Esophagus squamous epithelium (tissue), 5 donors: ENCODE results near the gene LRRC31. TPM values are rescaled to one million over a fixed set of nuclear protein-coding genes. Genes with fewer than 3 reads are reported as not detected.

Experiments used
- DNase-seq: peaks from one replicate; lab custom pipeline; 2025; lab: John Stamatoyannopoulos, UW
- H3K27ac ChIP-seq, 4 donors: fragments of 200-600 bp; sonication (generic); one replicate each; pipeline ENCODE4 v1.5.1; 2016 to 2019; ENCODE audit warnings: mild to moderate bottlenecking in 1 of 4
- H3K27me3 ChIP-seq, 4 donors: fragments of 200-600 bp; sonication (generic); 1 replicate in 3 of 4; 2 replicates in 1 of 4; pipeline versions ENCODE4 v1.5.1 to v1.6.0; 2017 to 2021; ENCODE audit warnings: antibody characterized with exemption in 1 of 4
- H3K36me3 ChIP-seq, 3 donors: fragments of 200-600 bp; sonication (generic); one replicate each; pipeline ENCODE4 v1.5.1; 2016 to 2019
- H3K4me1 ChIP-seq, 3 donors: fragments of 200-600 bp; sonication (generic); one replicate each; pipeline ENCODE4 v1.5.1; 2017 to 2019
- H3K4me3 ChIP-seq, 4 donors: fragments of 200-600 bp; sonication (generic); 1 replicate in 3 of 4; 2 replicates in 1 of 4; pipeline ENCODE4 v1.5.1; 2016 to 2019; ENCODE audit warnings: mild to moderate bottlenecking in 2 of 4, moderate library complexity in 1 of 4
- H3K9me3 ChIP-seq, 3 donors: fragments of 200-600 bp; sonication (generic); one replicate each; pipeline ENCODE4 v1.5.1; 2016 to 2019
- POLR2A ChIP-seq, 4 donors: fragments of 450-650 bp; IDR thresholded peaks; one replicate each; pipeline ENCODE4 v1.6.1; 2017; ENCODE audit warnings: antibody characterized with exemption in 4 of 4, mild to moderate bottlenecking in 4 of 4, moderate library complexity in 3 of 4
- WGBS, 2 donors: methylation state at CpG; one replicate each; pipeline ENCODE4 v1.1.5; 2018; 5-methylcytosine and 5-hydroxymethylcytosine counted together
- intact Hi-C: fragments of 100-400 bp; cut with DNase I; formaldehyde crosslinking; loops from one replicate; pipeline ENCODE4 v1.15.0; 2022
- total RNA-seq, 4 donors: library from RNA; depleted of rRNA; stranded (reverse); fragments of >200 nt; gene quantifications; one replicate each; pipeline ENCODE4 v1.1.0, GENCODE V29; 2016
- TF ChIP-seq, protein P1 (sequence below), 6 experiments: fragments of 450-650 bp in 4 of 6; fragments of 200-600 bp in 2 of 6; sonication (generic) in 2 of 6; IDR thresholded peaks; one replicate each; pipeline ENCODE4 v1.5.1; 2016 to 2019; ENCODE audit warnings: antibody characterized with exemption in 6 of 6, mild to moderate bottlenecking in 4 of 6, moderate library complexity in 4 of 6
- donor health status: DM: yes; HTN: yes; CAD: no.

The LRRC31 gene
- total RNA-seq, 4 donors from 2014 or later: not detected

GRCh38 chr3:169827712-169828111 lies 42.0 kb downstream of the LRRC31 start:
- Histone ChIP-seq H3K4me1 (no peaks in the 10 kb centered on the region), H3K36me3 (no peaks in the 10 kb centered on the region), H3K9me3 (no peaks in the 10 kb centered on the region), H3K4me3 (no peak overlapping the region), H3K27ac (no peak overlapping the region), H3K27me3 (peaks cover 0 to under 1% (median 0%) of the 10 kb centered on the region in 4 donors)
- WGBS, 2 donors: 87 to 89% methylated on average over 4 of the region's 4 CpGs
- TF ChIP-seq, protein P1, sequence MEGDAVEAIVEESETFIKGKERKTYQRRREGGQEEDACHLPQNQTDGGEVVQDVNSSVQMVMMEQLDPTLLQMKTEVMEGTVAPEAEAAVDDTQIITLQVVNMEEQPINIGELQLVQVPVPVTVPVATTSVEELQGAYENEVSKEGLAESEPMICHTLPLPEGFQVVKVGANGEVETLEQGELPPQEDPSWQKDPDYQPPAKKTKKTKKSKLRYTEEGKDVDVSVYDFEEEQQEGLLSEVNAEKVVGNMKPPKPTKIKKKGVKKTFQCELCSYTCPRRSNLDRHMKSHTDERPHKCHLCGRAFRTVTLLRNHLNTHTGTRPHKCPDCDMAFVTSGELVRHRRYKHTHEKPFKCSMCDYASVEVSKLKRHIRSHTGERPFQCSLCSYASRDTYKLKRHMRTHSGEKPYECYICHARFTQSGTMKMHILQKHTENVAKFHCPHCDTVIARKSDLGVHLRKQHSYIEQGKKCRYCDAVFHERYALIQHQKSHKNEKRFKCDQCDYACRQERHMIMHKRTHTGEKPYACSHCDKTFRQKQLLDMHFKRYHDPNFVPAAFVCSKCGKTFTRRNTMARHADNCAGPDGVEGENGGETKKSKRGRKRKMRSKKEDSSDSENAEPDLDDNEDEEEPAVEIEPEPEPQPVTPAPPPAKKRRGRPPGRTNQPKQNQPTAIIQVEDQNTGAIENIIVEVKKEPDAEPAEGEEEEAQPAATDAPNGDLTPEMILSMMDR (IDR thresholded peaks at IDR 0.05): no peak
- no peak for TF ChIP-seq POLR2A (IDR thresholded peaks at IDR 0.05)
- DNase-seq: no peak
- intact Hi-C loops: no loop called here

DNA sequence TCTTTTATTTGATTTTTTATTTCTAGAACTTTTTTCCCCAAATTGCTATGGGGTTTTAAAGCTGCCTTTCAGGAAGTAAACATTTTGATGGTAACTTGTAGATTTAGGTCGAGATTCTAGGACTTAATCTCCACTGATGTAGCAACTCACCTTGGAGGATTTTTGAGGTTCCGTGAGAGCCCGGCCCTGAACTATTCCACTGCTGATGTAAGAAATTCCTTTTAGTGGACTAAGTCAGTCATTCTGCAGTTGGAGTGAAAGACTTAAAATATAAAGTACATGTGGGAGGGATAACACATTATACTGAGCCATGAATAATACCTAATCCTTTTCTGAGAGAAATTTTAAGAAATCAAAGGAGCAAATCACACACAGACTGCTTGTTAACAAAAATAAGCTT lies 44.4 kb downstream of the LRRC31 start:
- no peaks in the 10 kb centered on the region for H3K36me3 ChIP-seq
- intact Hi-C loops: no loop called here
- TF ChIP-seq, protein P1 (IDR thresholded peaks at IDR 0.05): no peak
- no peak for TF ChIP-seq POLR2A (IDR thresholded peaks at IDR 0.05)
- H3K27ac ChIP-seq: no peak overlapping the region
- peaks cover 0 to 10% (median 0%) of the 10 kb centered on the region in 4 donors for H3K27me3 ChIP-seq
- H3K9me3 ChIP-seq: no peaks in the 10 kb centered on the region
- 72 to 79% methylated on average over 3 of the region's 3 CpGs for WGBS, 2 donors
- H3K4me1 ChIP-seq: no peaks in the 10 kb centered on the region
- no peak overlapping the region for H3K4me3 ChIP-seq
- DNase-seq: no peak

DNA sequence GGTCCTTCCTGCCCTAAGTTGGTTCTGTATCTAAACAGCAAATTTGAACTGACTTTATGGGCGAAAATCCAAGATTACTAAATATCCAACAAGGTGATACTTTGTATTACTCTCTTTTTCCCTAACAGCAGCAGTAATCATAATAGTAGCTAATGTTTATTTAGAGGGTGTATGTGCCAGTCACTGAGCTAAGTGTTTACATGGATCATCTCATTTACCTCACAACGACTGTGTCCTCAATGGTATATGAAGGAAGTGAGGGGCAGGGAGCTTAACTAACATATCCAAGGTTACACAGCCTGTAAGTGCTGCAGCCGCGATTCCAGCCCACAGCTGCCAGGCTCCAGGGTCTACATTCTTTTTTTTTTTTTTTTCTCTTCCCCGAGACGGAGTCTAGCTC lies 46.8 kb downstream of the LRRC31 start:
- 68 to 69% methylated on average over 6 of the region's 6 CpGs for WGBS, 2 donors
- no peak for DNase-seq
- no peak overlapping the region for H3K27ac ChIP-seq
- peaks cover 0 to 12% (median 0%) of the 10 kb centered on the region in 4 donors for H3K27me3 ChIP-seq
- H3K9me3 ChIP-seq: no peaks in the 10 kb centered on the region
- no peaks in the 10 kb centered on the region for H3K36me3 ChIP-seq
- no peaks in the 10 kb centered on the region for H3K4me1 ChIP-seq
- H3K4me3 ChIP-seq: no peak overlapping the region
- intact Hi-C loops: no loop called here
- TF ChIP-seq, protein P1 (IDR thresholded peaks at IDR 0.05): no peak
- TF ChIP-seq POLR2A (IDR thresholded peaks at IDR 0.05): no peak

GRCh38 chr3:169822540-169822939 lies 47.2 kb downstream of the LRRC31 start:
- no peak overlapping the region for H3K27ac ChIP-seq
- no peaks in the 10 kb centered on the region for H3K4me1 ChIP-seq
- intact Hi-C loops: no loop called here
- TF ChIP-seq, protein P1 (IDR thresholded peaks at IDR 0.05): no peak
- no peak for TF ChIP-seq POLR2A (IDR thresholded peaks at IDR 0.05)
- H3K9me3 ChIP-seq: no peaks in the 10 kb centered on the region
- no peaks in the 10 kb centered on the region for H3K36me3 ChIP-seq
- whole genome bisulfite sequencing, 2 donors: 92 to 98% methylated on average over 6 to 19 of the region's 20 CpGs
- peaks cover 0 to 15% (median 0%) of the 10 kb centered on the region in 4 donors for H3K27me3 ChIP-seq
- H3K4me3 ChIP-seq: no peak overlapping the region
- no peak for DNase-seq

DNA sequence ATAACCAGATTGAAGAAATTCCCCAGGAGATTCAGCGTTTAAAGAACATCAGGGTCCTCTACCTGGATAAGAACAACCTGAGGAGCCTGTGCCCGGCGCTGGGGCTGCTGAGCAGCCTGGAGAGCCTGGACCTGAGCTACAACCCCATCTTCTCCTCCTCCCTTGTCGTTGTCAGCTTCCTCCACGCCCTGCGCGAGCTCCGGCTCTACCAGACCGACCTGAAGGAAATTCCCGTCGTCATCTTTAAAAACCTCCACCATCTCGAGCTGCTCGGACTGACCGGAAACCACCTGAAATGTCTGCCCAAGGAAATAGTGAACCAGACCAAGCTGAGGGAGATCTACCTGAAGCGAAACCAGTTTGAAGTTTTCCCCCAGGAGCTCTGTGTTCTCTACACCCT lies 47.6 kb downstream of the LRRC31 start:
- H3K9me3 ChIP-seq: no peaks in the 10 kb centered on the region
- no peaks in the 10 kb centered on the region for H3K4me1 ChIP-seq
- WGBS, 2 donors: 92 to 94% methylated on average over 15 of the region's 15 CpGs
- TF ChIP-seq, protein P1 (IDR thresholded peaks at IDR 0.05): no peak
- TF ChIP-seq POLR2A (IDR thresholded peaks at IDR 0.05): no peak
- no peak overlapping the region for H3K4me3 ChIP-seq
- intact Hi-C loops: no loop called here
- peaks cover 0 to 15% (median 0%) of the 10 kb centered on the region in 4 donors for H3K27me3 ChIP-seq
- no peak for DNase-seq
- no peaks in the 10 kb centered on the region for H3K36me3 ChIP-seq
- H3K27ac ChIP-seq: no peak overlapping the region
